ENCODE measurements around the gene HPN. TPM values are rescaled to one million over a fixed set of nuclear protein-coding genes. Genes with fewer than 3 reads are reported as not detected.
A peak's percentile ranks its signal among the peaks of the same experiment; 100 is the strongest.

HPN gene
- total RNA-seq, 6 experiments from 2014 or later, result not detected

- Mint-ChIP-seq H3K36me3 (ENCODE audit: low read depth) (no peaks in the 10 kb centered on the region), H3K27me3 (ENCODE audit: insufficient read depth) (peaks cover 25% of the 10 kb centered on the region), H3K9me3 (no peaks in the 10 kb centered on the region), H3K27ac (no peak overlapping the region), H3K4me3 (no peak overlapping the region), H3K4me1 (ENCODE audit: low read depth) (peaks cover 6% of the 10 kb centered on the region; the same call in 1 of the 2 replicates)
- DNase-seq, result no peak
- TF ChIP-seq CTCF (IDR thresholded peaks at IDR 0.05), result no peak
Measured at GRCh38 chr19:35058370-35058769, 16.8 kb downstream of the HPN start.

- Mint-ChIP-seq H3K36me3 (ENCODE audit: low read depth) (no peaks in the 10 kb centered on the region), H3K9me3 (no peaks in the 10 kb centered on the region), H3K27me3 (ENCODE audit: insufficient read depth) (peaks cover 22% of the 10 kb centered on the region), H3K4me3 (no peak overlapping the region), H3K27ac (no peak overlapping the region), H3K4me1 (ENCODE audit: low read depth) (peaks cover 14% of the 10 kb centered on the region)
- TF ChIP-seq CTCF (IDR thresholded peaks at IDR 0.05), result no peak
- DNase-seq, result no peak
Measured at GRCh38 chr19:35059006-35059798, 17.7 kb downstream of the HPN start.

DNA sequence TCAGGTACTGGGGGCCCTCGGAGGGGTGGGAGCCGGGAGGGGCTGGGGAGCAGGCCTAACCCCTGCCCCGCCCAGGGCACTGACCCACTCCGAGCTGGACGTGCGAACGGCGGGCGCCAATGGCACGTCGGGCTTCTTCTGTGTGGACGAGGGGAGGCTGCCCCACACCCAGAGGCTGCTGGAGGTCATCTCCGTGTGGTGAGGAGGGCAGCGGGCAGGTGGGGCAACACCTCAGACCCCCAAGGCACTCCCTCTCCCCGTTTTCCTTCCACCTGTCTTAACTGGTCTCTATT, 18.2 kb downstream of the HPN start:
- H3K27me3 Mint-ChIP-seq (ENCODE audit: insufficient read depth), result peaks cover 21% of the 10 kb centered on the region
- no peaks in the 10 kb centered on the region for H3K36me3 Mint-ChIP-seq (ENCODE audit: low read depth)
- peaks cover 16% of the 10 kb centered on the region for H3K4me1 Mint-ChIP-seq (ENCODE audit: low read depth)
- DNase-seq, result no peak
- TF ChIP-seq CTCF (IDR thresholded peaks at IDR 0.05), result no peak
- no peak overlapping the region for H3K4me3 Mint-ChIP-seq
- H3K9me3 Mint-ChIP-seq, result no peaks in the 10 kb centered on the region
- H3K27ac Mint-ChIP-seq, result no peak overlapping the region

DNA sequence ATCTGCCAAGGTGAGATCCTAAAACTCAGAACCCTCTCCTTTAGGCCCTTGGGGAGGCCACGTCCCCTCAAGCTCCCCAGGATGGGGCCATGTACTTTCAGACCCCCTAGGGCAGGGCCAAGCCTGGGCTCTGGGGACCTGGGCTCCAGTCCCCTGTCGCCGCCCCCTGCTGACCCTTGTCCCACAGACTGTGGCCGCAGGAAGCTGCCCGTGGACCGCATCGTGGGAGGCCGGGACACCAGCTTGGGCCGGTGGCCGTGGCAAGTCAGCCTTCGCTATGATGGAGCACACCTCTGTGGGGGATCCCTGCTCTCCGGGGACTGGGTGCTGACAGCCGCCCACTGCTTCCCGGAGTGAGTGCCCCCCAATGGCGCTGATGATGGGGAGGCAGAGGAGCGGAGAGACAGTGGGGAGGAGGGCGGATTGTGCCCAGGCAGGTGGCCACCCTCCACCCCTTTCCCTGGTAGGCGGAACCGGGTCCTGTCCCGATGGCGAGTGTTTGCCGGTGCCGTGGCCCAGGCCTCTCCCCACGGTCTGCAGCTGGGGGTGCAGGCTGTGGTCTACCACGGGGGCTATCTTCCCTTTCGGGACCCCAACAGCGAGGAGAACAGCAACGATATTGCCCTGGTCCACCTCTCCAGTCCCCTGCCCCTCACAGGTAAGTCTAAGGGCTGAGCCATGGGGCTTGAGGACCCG, 18.8 kb downstream of the HPN start:
- Mint-ChIP-seq H3K9me3 (no peaks in the 10 kb centered on the region), H3K27ac (no peak overlapping the region), H3K27me3 (ENCODE audit: insufficient read depth) (peaks cover 17% of the 10 kb centered on the region), H3K36me3 (ENCODE audit: low read depth) (no peaks in the 10 kb centered on the region), H3K4me1 (ENCODE audit: low read depth) (peaks cover 16% of the 10 kb centered on the region), H3K4me3 (no peak overlapping the region)
- TF ChIP-seq CTCF (IDR thresholded peaks at IDR 0.05), result no peak
- no peak for DNase-seq

GRCh38 chr19:35061583-35062373, 20.3 kb downstream of the HPN start:
- DNase-seq, result peak; percentile 69

More at GRCh38 chr19:35061583-35062373, 20.3 kb downstream of the HPN start:
- no peaks in the 10 kb centered on the region for H3K36me3 Mint-ChIP-seq (ENCODE audit: low read depth)
- no peak overlapping the region for H3K4me3 Mint-ChIP-seq
- H3K4me1 Mint-ChIP-seq (ENCODE audit: low read depth), result peaks cover 16% of the 10 kb centered on the region
- peaks cover 7% of the 10 kb centered on the region for H3K27me3 Mint-ChIP-seq (ENCODE audit: insufficient read depth)
- no peaks in the 10 kb centered on the region for H3K9me3 Mint-ChIP-seq
- H3K27ac Mint-ChIP-seq, result no peak overlapping the region
- TF ChIP-seq CTCF (IDR thresholded peaks at IDR 0.05), result no peak
